Prostate gland (tissue), 2 donors: ENCODE data around the gene CD9. TPM values are rescaled to one million over a fixed set of nuclear protein-coding genes. Genes with fewer than 3 reads are reported as not detected.

Source experiments
- DNase-seq: peaks from one replicate; pipeline ENCODE4 v3.0.0-alpha.2; 2019; ENCODE audit warnings: low spot score
- H3K27ac ChIP-seq, 2 donors: fragments of 200-600 bp; sonication (generic); 2 replicates each; pipeline ENCODE4 v1.5.1; 2017 to 2019
- H3K27me3 ChIP-seq: fragments of 200-600 bp; sonication (generic); replicated peaks from 2 replicates; pipeline ENCODE4 v1.5.1; 2019; ENCODE audit not compliant: insufficient read depth
- H3K36me3 ChIP-seq, 2 donors: fragments of 200-600 bp; sonication (generic); 1 replicate in 1 of 2; 2 replicates in 1 of 2; pipeline versions ENCODE4 v1.5.1 to v1.8.1; 2017 to 2019
- H3K4me1 ChIP-seq: fragments of 200-600 bp; sonication (generic); replicated peaks from 2 replicates; pipeline ENCODE4 v1.5.1; 2019
- H3K4me3 ChIP-seq, 2 donors: fragments of 200-600 bp; sonication (generic); 2 replicates each; pipeline ENCODE4 v1.5.1; 2017 to 2019
- H3K9me3 ChIP-seq: fragments of 200-600 bp; sonication (generic); 2 replicates; pipeline ENCODE4 v1.5.1; 2017
- POLR2A ChIP-seq: fragments of 450-650 bp; IDR thresholded peaks from one replicate; pipeline ENCODE4 v1.6.1; 2016; ENCODE audit warnings: antibody characterized with exemption, mild to moderate bottlenecking
- POLR2AphosphoS5 ChIP-seq: sonication (generic); formaldehyde crosslinking; IDR thresholded peaks from one replicate; pipeline ENCODE4 v1.6.1; 2017; ENCODE audit warnings: antibody characterized with exemption
- WGBS: methylation state at CpG from one replicate; pipeline ENCODE4 v1.1.5; 2018; 5-methylcytosine and 5-hydroxymethylcytosine counted together
- intact Hi-C: fragments of 100-400 bp; cut with DNase I; formaldehyde crosslinking; loops from one replicate; pipeline ENCODE4 v1.14.2; 2022
- total RNA-seq, 2 donors: library from RNA; depleted of rRNA; stranded (reverse); fragments of >200 nt; gene quantifications; one replicate each; pipeline ENCODE4 v1.1.0, GENCODE V29; 2016
- TF ChIP-seq, protein P1 (sequence below), 4 experiments: fragments of 200-600 bp in 2 of 4; fragments of 450-650 bp in 2 of 4; sonication (generic) in 2 of 4; IDR thresholded peaks; 1 replicate in 3 of 4; 2 replicates in 1 of 4; pipeline ENCODE4 v1.5.1; 2016 to 2019; ENCODE audit warnings: antibody characterized with exemption in 4 of 4, mild to moderate bottlenecking in 2 of 4, moderate library complexity in 2 of 4

Gene CD9
- total RNA-seq, 2 donors from 2014 or later = 198 to 845 TPM

DNA sequence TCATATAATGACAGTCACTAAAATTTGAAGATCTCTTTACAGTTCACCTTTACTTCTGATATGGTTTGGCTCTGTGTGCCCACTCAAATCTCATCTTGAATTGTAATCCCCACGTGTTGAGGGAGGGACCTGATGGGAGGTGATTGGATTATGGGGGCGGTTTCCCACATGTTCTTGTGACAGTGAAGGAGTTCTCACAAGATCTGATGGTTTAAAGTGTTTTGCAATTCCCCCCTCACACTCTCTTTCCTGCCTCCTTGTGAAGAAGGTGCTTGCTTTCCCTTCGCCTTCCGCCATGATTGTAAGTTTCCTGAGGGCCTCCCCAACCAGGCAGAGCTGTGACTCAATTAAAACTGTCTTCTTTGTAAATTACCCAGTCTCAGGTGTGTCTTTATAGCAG lies 27.3 kb upstream of the CD9 start:
- TF ChIP-seq POLR2A (no peak), POLR2AphosphoS5 (no peak)
- TF ChIP-seq, protein P1, sequence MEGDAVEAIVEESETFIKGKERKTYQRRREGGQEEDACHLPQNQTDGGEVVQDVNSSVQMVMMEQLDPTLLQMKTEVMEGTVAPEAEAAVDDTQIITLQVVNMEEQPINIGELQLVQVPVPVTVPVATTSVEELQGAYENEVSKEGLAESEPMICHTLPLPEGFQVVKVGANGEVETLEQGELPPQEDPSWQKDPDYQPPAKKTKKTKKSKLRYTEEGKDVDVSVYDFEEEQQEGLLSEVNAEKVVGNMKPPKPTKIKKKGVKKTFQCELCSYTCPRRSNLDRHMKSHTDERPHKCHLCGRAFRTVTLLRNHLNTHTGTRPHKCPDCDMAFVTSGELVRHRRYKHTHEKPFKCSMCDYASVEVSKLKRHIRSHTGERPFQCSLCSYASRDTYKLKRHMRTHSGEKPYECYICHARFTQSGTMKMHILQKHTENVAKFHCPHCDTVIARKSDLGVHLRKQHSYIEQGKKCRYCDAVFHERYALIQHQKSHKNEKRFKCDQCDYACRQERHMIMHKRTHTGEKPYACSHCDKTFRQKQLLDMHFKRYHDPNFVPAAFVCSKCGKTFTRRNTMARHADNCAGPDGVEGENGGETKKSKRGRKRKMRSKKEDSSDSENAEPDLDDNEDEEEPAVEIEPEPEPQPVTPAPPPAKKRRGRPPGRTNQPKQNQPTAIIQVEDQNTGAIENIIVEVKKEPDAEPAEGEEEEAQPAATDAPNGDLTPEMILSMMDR (IDR thresholded peaks at IDR 0.05) = no peak
- H3K4me3 ChIP-seq = no peak overlapping the region
- H3K36me3 ChIP-seq = no peaks in the 10 kb centered on the region
- H3K4me1 ChIP-seq = no peaks in the 10 kb centered on the region
- no peaks in the 10 kb centered on the region for H3K27me3 ChIP-seq
- no peak for DNase-seq
- 95% methylated on average over 4 of the region's 4 CpGs for WGBS
- intact Hi-C loops = no loop called here
- no peaks in the 10 kb centered on the region for H3K9me3 ChIP-seq
- no peak overlapping the region for H3K27ac ChIP-seq

DNA sequence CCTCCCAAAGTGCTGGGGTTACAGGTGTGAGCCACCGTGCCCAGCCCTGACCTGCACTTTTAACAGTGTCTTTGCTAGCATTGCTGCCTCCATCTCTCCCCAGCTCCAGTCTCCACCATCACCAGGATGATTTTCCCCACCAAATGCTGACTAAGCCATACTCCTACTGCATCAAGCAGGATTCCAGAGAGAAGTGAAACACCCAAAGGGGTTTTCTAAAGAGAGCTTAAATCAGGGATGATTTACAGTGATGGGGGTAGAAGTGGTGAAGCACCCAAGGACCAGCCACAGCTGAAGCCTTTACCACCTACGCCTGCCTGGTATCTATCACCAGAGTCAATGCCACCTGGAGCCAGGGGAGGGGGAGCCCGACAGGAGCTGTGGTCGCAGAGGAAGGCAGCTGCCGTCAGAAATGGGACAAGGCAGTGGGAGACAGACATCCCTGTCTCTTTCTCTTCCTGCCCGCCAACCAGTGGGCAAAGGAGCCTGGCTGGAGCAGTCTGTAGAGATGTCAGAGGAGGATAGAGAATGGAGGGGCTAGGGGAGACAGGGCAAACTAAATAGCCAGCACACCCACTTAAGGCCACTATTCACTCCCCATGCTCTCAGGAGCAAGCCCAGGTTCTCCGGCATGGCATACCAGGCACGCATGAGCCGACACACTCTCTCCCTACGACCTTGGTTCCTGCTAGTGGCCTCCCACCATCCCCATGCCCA lies 22.4 kb upstream of the CD9 start:
- intact Hi-C loops = no loop called here
- Histone ChIP-seq H3K9me3 (no peaks in the 10 kb centered on the region), H3K4me1 (peaks cover 13% of the 10 kb centered on the region), H3K36me3 (no peaks in the 10 kb centered on the region), H3K27ac (no peak overlapping the region), H3K4me3 (no peak overlapping the region), H3K27me3 (no peaks in the 10 kb centered on the region)
- 90% methylated on average over 10 of the region's 10 CpGs for WGBS
- DNase-seq = no peak
- TF ChIP-seq POLR2AphosphoS5 (no peak), POLR2A (no peak)
- TF ChIP-seq, protein P1 (IDR thresholded peaks at IDR 0.05) = no peak

GRCh38 chr12:6178981-6179761 lies 21.0 kb upstream of the CD9 start:
- intact Hi-C loops = no loop called here
- WGBS = 73% methylated on average over 10 of the region's 10 CpGs

GRCh38 chr12:6180268-6181051 lies 19.7 kb upstream of the CD9 start:
- TF ChIP-seq POLR2AphosphoS5 = peak; percentile 11
- TF ChIP-seq, protein P1 (IDR thresholded peaks at IDR 0.05) = no peak
- no peak for DNase-seq
- Histone ChIP-seq H3K36me3 (no peaks in the 10 kb centered on the region), H3K4me3 (no peak overlapping the region), H3K27me3 (no peaks in the 10 kb centered on the region), H3K4me1 (peaks cover 13% of the 10 kb centered on the region), H3K27ac (no peak overlapping the region), H3K9me3 (no peaks in the 10 kb centered on the region)
- 68% methylated on average over 17 of the region's 21 CpGs for WGBS
- intact Hi-C loops = no loop called here

More at GRCh38 chr12:6178981-6179761, 21.0 kb upstream of the CD9 start:
- no peak for DNase-seq
- Histone ChIP-seq H3K4me3 (no peak overlapping the region), H3K27me3 (no peaks in the 10 kb centered on the region), H3K9me3 (no peaks in the 10 kb centered on the region), H3K27ac (no peak overlapping the region), H3K36me3 (no peaks in the 10 kb centered on the region), H3K4me1 (peaks cover 13% of the 10 kb centered on the region)
- TF ChIP-seq, protein P1 (IDR thresholded peaks at IDR 0.05) = no peak
- no peak for TF ChIP-seq POLR2AphosphoS5
- no peak for TF ChIP-seq POLR2A
